DOHH2 (cell line): Measurements from ENCODE around the gene NOTCH1.

ENCODE experiments used
- H3F3A ChIP-seq: fragments of 200-600 bp; sonication (generic), shearing (Covaris generic); 2 replicates; pipeline ENCODE4 v1.6.0; 2016; ENCODE audit warnings: antibody characterized with exemption, mild to moderate bottlenecking; ENCODE audit not compliant: control insufficient read depth, insufficient read depth
- H3K27ac ChIP-seq: fragments of 200-600 bp; sonication (generic); 2 replicates; pipeline ENCODE4 v1.5.1; 2014; ENCODE audit warnings: low read depth, mild to moderate bottlenecking, low read length, moderate library complexity
- H3K27me3 ChIP-seq: fragments of 200-600 bp; sonication (generic); 2 replicates; pipeline ENCODE4 v1.6.1; 2014; ENCODE audit warnings: mild to moderate bottlenecking, low read length, mixed read lengths; ENCODE audit not compliant: control insufficient read depth
- H3K36me3 ChIP-seq: fragments of 200-600 bp; sonication (generic); 2 replicates; pipeline ENCODE4 v1.6.1; 2014; ENCODE audit warnings: mild to moderate bottlenecking, low read length, moderate library complexity, mixed read lengths; ENCODE audit not compliant: control insufficient read depth
- H3K4me1 ChIP-seq: fragments of 200-600 bp; sonication (generic); 2 replicates; pipeline ENCODE4 v1.6.1; 2014; ENCODE audit warnings: mild to moderate bottlenecking, low read length, mixed read lengths; ENCODE audit not compliant: control insufficient read depth
- H3K4me2 ChIP-seq: fragments of 200-600 bp; sonication (generic); 2 replicates; pipeline ENCODE4 v1.6.0; 2014; ENCODE audit warnings: mild to moderate bottlenecking, low read length, moderate library complexity
- H3K4me3 ChIP-seq: fragments of 200-600 bp; sonication (generic); 2 replicates; pipeline ENCODE4 v1.5.1; 2014; ENCODE audit warnings: mild to moderate bottlenecking, low read length, mixed read lengths
- H3K79me2 ChIP-seq: fragments of 200-600 bp; sonication (generic); 2 replicates; pipeline ENCODE4 v1.6.1; 2014; ENCODE audit warnings: mild to moderate bottlenecking, low read length, mixed read lengths; ENCODE audit not compliant: control insufficient read depth
- H3K9me2 ChIP-seq: fragments of 200-600 bp; sonication (generic); replicated peaks from 2 replicates; pipeline ENCODE4 v1.6.1; 2014; ENCODE audit warnings: mild to moderate bottlenecking, low read length, mixed read lengths; ENCODE audit not compliant: control insufficient read depth
- H3K9me3 ChIP-seq: fragments of 200-600 bp; sonication (generic); 2 replicates; pipeline ENCODE4 v1.6.1; 2014; ENCODE audit warnings: antibody characterized with exemption, low read length, mixed read lengths; ENCODE audit not compliant: control insufficient read depth, insufficient read depth
- H4K20me1 ChIP-seq: fragments of 200-600 bp; sonication (generic); 2 replicates; pipeline ENCODE4 v1.6.0; 2014; ENCODE audit warnings: low read depth, mild to moderate bottlenecking, antibody characterized with exemption, low read length, moderate library complexity; ENCODE audit not compliant: control insufficient read depth, insufficient read depth
- CTCF ChIP-seq: fragments of 200-600 bp; sonication (generic); IDR thresholded peaks from one replicate; pipeline ENCODE4 v1.5.1; 2014; ENCODE audit warnings: antibody characterized with exemption, mild to moderate bottlenecking, low read depth, low read length; ENCODE audit not compliant: poor library complexity, severe bottlenecking
- EZH2phosphoT487 ChIP-seq: fragments of 200-600 bp; sonication (generic); IDR thresholded peaks from 2 replicates; pipeline ENCODE4 v1.6.1; 2017; ENCODE audit warnings: borderline replicate concordance, mild to moderate bottlenecking, antibody characterized with exemption, low read length, moderate library complexity, mixed read lengths

NOTCH1 gene

GRCh38 chr9:136513191-136513590, 32.7 kb downstream of the NOTCH1 start:
- Histone ChIP-seq H3K9me2 (no peaks in the 10 kb centered on the region), H3K9me3 (no peaks in the 10 kb centered on the region), H3K4me2 (no peak overlapping the region), H3F3A (no peaks in the 10 kb centered on the region), H3K4me1 (no peaks in the 10 kb centered on the region), H3K27ac (no peak overlapping the region), H3K27me3 (no peaks in the 10 kb centered on the region), H3K79me2 (no peaks in the 10 kb centered on the region), H3K4me3 (no peak overlapping the region), H4K20me1 (no peaks in the 10 kb centered on the region), H3K36me3 (peaks cover 35% of the 10 kb centered on the region)
- TF ChIP-seq EZH2phosphoT487 (no peak), CTCF (no peak)

GRCh38 chr9:136512651-136513071, 33.2 kb downstream of the NOTCH1 start:
- H3K4me3 ChIP-seq, result no peak overlapping the region
- H3K9me2 ChIP-seq, result no peaks in the 10 kb centered on the region
- no peak overlapping the region for H3K4me2 ChIP-seq
- no peak overlapping the region for H3K27ac ChIP-seq
- no peaks in the 10 kb centered on the region for H3K4me1 ChIP-seq
- no peak for TF ChIP-seq CTCF
- TF ChIP-seq EZH2phosphoT487, result no peak
- H4K20me1 ChIP-seq, result no peaks in the 10 kb centered on the region
- no peaks in the 10 kb centered on the region for H3K79me2 ChIP-seq
- H3F3A ChIP-seq, result no peaks in the 10 kb centered on the region
- peaks cover 36% of the 10 kb centered on the region for H3K36me3 ChIP-seq
- no peaks in the 10 kb centered on the region for H3K27me3 ChIP-seq
- H3K9me3 ChIP-seq, result no peaks in the 10 kb centered on the region

GRCh38 chr9:136511670-136512592, 33.9 kb downstream of the NOTCH1 start:
- H3K4me3 ChIP-seq, result no peak overlapping the region
- H3K27ac ChIP-seq, result no peak overlapping the region
- H4K20me1 ChIP-seq, result no peaks in the 10 kb centered on the region
- H3K79me2 ChIP-seq, result no peaks in the 10 kb centered on the region
- no peak overlapping the region for H3K4me2 ChIP-seq
- H3K9me2 ChIP-seq, result no peaks in the 10 kb centered on the region
- no peaks in the 10 kb centered on the region for H3K27me3 ChIP-seq
- H3K4me1 ChIP-seq, result no peaks in the 10 kb centered on the region
- H3F3A ChIP-seq, result no peaks in the 10 kb centered on the region
- TF ChIP-seq EZH2phosphoT487 (no peak), CTCF (no peak)
- H3K9me3 ChIP-seq, result no peaks in the 10 kb centered on the region
- peaks cover 41% of the 10 kb centered on the region for H3K36me3 ChIP-seq
